SH-SY5Y (cell line): Measurements from ENCODE around the gene HMGB4.

ENCODE experiments used
- GATA2 ChIP-seq: IDR thresholded peaks from 2 replicates; pipeline ENCODE4 v1.6.1; 2011; ENCODE audit warnings: mild to moderate bottlenecking, low read depth, low read length
- GATA3 ChIP-seq: IDR thresholded peaks from 2 replicates; pipeline ENCODE4 v1.6.1; 2011; ENCODE audit warnings: low read depth, mild to moderate bottlenecking, low read length, moderate library complexity

DNA sequence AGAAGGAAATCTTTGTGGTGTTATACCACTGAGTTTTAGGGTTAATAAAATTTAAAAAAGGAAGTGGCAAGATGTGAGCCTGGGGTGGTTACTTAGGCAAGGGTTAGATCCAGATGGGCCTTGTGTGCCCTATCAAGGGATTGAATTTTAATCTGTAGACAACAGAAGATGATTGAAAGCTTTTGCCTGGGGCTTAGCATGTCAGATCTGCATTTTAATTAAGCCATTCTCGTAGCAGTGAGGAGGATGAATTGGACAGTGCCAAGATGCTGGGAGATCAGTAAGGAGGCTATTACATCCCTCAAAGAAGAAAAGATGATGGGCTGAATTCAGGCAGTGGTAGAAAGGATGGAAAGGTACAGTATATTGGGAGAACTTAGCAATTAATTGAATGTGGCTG is 42.3 kb downstream of the HMGB4 start:
- TF ChIP-seq GATA3 (no peak), GATA2 (no peak)
